ENCODE results near the gene JADE2.

The JADE2 gene

DNA sequence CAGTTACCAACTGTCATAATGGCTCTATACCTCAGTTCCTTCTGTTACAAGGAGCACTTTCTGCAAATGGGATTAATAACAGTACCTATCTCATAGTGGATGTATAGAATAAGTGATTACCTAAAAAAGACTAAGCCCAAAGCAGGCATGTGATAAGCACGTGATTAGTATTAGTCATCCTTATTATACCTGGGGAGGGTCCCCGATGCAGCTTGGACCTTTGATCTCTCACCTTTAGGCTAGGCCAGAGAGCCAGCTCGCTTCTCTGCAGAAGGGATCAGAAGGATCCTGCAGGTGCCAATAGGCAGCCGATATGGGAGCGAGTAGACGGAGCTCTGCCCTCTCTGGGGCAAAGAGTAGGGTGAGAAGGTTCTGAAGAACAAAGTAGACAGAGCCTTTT, 4.0 kb downstream of the JADE2 start:
- DNase-seq (ENCODE audit: low read depth in 2 of 2), result no peak

DNA sequence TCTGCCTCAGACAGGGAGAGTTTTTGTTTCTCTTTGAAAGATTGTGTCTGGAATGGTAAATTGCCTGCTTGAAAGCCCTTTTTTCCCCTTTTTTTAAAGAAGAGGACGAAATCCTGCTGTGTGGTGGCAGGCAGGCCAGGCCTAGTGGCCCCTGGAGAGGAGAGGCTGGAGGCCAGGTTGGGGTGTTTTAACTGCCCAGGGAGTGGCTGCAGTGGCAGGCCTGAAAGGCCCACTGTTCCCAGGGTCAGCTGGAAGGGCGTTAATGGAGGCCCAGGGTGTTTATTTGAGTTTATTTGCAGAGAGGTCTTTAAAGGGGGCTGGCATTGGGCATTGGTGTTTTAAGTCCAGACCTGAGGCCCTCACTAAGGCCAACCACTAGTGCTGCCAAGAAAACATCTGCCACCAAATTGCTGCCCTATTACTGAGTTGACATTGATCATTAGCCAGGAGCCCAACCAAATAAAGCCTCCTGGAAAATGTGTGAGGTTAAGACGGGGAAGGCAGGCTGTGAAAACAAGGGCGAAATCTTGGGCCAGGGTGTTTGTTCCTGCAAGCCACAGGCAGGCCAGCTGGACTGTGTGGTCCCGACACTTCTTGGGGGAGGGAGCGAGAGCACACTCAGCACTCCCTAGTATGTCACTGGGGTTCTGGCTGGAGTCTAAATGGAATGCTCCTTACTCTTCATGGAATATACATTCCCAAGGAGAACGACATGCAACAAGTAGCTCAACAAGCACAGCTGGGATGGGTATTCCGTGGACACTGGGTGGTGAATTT, 5.0 kb downstream of the JADE2 start:
- no peak for DNase-seq (ENCODE audit: low read depth in 2 of 2)

DNA sequence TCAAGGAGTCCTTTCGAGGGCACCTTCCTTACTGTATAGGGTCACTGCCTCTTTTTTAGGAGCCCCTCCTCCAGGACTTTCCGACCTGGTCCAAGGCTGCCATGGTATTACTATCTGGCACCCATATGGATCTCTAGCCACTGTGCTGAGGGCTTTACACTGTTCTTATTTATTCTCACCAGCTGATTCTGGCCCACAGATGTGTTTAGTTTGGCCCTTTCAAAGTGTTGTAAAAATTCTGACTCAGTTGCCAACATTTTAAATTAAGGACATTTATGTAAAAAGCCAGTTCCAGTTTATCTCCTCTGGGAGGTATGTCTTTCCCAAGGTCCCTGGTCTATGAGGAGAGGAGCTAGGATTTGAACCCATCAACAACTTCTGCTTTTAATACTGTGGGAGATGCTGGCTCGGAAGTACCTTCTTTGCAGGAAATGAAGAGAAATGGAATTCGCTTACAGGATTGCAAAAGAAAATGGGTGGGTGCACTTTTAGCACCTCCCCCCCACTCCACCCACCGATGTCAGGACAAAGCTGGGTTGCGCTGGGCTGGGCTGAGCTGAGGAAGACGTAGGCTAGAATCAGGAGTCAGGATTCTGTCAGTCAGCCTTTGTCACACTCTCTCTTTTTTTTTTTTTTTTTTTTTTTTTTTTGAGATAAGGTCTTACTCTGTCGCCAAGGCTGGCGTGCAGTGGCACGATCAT, 7.8 kb downstream of the JADE2 start:
- no peak for DNase-seq (ENCODE audit: low read depth in 2 of 2)

DNA sequence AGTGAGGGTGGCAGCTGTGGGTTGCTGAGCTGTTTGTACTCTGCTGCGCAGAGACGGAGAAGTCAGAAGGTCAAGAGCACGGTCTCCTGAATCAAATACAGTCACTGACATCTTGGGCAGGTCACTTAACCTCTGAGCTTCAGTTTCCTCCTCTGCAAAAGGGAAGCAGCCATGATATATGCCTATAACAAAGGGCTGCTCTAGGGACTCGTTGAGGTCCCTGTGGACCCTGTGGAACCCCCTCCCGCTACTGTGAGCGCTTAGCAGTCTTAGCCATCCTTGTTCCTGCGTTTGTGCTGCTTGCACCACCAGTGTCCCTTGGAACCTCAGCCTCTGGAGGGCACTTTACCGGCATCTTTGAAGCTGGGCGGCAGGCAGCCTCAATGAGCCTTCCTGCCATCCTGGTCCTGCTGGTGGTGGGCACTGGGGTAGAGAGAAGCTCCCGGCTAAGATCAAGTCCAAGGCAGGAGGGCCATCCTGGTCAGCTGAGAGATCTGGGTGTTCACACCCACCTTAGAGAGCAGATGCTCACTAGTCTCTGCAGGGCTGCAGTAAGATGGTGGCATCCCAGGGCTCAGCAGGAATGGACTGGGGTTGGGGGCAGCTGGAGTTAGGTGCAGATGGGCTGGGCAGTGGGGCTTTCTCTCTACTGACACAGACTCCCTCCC, 8.7 kb downstream of the JADE2 start:
- DNase-seq (ENCODE audit: low read depth in 2 of 2), result no peak

DNA sequence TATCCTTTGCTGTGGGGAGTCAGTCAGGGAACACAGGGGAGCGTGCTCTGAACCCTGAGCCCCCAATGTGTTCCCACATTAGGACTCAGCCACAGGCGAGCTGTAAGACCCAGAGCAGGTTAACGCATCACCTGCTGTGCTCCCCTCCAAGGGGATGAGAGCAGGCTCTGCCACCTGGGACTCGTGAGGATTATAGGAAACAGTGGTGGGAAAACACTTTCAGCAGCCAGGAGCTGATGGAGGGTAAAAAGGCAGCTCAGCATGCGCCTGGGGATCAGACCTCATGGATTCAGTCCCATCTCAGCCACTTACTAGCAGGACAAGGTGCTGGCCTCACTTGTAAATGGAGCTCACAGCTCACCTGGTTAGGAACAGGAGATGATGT, 9.2 kb downstream of the JADE2 start:
- no peak for DNase-seq (ENCODE audit: low read depth in 2 of 2)

DNA sequence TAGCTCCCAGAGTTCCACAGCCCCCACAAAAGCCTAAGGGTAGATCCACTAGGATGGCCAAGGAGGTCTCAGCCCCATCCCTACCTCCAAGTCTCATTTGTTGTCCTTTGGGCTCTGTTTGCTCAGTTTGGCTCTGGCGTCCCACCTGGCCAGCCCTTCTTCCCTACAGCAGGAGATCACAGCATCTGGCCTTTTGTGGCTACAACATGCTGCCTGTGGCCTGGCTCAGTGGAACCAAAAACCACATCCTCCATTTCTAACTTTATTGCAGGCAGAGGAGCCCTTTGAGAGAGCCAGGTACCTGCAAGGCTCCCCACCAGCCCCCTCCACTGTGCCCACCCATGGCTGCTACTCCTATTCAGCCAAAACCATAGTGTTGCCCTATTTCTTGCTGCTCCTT, 11.4 kb downstream of the JADE2 start:
- no peak for DNase-seq (ENCODE audit: low read depth in 2 of 2)

DNA sequence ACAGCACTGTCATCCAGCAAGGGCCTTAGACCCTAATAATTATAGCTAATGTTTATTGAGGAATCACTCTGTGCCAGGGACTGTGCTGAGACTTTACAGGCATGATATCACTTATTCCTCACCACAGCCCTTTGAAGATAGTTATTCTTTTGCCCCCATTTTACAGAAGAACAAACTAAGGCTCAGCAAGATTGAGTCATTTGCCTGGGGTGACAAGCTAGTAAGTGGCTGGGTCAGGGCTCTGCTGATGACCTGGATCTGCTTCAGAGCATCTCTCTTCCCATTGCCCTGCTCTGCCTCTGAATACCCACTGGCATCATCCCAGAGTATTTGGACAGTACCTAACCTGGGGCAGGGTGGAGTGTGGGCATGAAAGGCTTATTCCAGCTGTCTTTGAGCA, 11.8 kb downstream of the JADE2 start:
- no peak for DNase-seq (ENCODE audit: low read depth in 2 of 2)

DNA sequence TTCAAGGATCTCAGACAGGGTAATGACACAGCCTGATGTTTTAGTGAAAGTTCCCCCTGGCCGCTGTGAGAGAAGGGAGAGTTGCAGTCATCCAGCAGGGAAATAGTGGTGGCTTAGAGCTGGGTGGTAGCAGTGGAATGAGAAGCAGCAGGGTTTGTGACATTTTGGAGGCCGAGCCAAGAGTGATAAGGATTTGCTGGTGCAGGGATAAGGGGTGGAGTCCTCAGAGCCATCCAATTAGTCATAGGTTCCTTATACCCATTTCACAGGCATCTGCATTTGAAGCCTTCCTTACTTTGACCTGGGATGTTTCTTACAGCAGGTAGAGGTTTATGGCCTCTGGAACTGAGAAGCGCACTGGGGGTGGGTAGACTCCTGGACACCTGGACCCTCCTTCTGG, 12.8 kb downstream of the JADE2 start:
- DNase-seq (ENCODE audit: low read depth in 2 of 2), result no peak

DNA sequence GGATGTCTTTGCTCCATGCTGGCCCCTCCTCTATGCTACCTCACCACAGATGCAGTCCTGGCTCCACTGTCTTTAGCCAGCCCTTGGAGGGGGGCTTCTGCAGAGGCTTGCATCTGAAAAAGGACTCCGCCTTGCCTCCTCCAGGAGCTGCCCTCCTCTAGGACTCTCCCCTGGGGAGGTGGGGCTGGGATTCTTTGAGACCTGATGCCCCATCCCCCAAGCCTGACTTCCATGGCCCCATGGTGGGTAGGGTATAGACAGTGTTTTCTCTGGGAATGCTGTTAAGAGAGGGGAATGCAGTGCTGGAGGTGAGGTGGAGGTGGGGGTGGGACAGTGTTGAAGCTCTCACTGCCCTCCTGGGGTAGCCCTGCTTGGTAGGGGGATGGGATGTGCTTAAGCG, 14.3 kb downstream of the JADE2 start:
- no peak for DNase-seq (ENCODE audit: low read depth in 2 of 2)

DNA sequence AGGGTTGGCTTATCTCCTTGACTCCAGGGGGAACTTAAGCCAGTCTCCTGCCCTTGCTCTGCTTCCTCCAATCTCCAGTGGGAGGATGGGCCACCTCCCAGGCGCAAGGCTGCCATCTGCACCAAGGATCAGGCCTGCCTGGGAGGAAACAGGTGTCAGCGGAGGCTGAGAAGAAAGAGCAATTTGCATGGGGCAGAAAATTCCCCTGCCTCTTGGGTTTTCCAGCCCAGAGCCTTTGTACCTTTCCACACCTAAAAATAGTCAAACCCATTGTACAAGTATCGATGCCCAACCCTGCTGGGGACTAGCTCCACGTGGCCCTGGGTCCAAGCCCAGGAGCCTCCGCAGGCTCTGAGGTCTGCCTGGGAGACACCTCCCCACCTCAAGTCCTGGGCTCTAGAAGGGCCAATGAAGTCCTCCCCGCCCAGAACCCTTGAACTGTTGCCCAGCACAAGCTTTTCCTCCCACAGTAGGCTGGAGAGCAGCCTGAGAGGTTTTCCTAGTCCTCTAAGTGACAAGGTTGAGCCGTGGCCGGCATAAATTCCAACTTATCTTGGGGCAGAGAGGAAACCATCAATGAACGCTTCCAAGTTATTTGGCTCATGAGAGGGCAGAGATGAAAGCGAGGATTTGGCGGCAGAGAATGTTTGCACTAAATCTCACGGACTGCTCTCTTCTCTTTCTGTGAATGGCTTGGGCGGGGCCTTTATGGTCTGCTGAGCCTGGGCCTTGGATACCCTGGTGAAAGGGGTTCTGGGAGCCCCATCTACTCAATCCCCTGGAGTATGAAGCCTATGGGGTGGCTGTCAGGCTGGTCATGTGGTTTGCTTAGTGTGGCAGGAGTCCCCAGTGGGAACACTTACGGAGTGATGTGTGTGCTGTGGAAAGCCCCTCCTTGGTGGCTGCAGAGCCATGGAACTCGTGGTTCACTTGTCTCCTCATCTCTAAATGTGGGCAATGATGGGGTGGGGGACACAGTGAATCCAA, 15.6 kb downstream of the JADE2 start:
- DNase-seq (ENCODE audit: low read depth in 2 of 2), result no peak

DNA sequence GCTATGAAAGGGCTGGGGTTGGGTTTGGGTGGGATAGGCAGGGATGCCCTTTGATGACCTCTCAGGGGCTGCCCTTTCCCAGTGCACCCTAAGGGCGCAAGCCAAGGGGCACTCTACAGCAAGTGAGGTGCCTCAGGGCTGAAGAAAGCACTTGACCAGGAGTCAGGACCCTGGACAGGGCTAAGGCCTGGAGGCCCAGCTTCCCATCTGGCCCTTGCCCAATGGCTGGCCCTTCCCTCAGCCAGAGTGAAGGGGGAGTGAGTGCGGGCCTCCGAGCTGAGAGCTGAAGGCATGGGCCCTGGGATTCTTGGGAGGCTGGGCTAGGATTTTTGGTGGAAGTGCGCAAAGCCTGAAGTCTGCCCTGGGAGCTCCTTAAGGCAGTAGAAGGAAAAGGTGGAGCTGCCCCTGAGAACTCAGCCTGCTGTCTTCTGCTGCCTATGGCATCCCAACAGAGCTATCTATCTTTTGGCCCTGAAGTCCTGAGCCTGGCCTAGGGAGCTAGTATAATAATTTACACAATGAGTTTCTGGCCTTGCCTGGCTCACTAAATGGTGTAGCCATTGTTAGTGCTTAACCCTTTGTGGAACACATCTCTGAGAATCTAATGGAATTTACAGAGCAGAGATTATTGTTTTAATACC, 16.4 kb downstream of the JADE2 start:
- DNase-seq (ENCODE audit: low read depth in 2 of 2), result no peak

DNA sequence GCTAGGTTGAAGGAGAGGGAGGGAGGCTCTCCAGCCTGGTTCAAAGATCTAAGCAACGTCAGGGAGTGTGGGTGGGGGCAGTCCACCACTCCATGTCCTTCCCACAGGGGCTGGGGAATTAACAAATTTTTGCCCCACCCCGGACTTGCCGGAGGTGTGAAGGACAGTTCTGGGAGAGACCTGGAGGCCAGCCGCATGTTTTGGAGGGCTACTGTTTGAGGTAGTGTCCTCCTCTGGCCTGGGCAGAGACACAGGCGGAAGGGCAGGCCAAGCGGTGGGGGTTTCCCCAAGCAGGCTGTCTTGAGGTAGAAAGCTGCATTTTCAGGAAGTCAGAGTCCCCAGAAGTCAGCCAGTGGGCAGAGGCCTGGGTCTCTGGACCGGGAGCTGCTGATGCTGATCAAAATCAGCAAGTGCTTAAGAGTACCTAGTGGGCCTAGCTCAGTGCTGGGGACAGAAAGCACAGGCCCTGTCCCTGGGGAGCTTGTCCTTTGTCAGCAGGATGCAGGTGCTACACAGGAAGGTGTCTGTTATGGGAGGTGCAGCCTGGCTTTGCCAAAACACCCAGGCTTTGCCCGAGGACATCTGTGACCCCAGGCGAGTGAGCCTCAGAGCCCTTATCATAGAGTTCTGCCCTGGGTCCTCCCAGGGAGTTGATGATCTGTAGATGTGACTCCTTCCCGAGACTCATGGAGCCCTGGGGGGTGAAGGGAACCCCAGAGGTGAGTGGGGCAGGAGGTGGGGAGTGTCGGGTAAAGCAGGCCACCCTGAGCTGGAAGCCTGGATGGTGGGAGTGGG, 18.5 kb downstream of the JADE2 start:
- no peak for DNase-seq (ENCODE audit: low read depth in 2 of 2)

DNA sequence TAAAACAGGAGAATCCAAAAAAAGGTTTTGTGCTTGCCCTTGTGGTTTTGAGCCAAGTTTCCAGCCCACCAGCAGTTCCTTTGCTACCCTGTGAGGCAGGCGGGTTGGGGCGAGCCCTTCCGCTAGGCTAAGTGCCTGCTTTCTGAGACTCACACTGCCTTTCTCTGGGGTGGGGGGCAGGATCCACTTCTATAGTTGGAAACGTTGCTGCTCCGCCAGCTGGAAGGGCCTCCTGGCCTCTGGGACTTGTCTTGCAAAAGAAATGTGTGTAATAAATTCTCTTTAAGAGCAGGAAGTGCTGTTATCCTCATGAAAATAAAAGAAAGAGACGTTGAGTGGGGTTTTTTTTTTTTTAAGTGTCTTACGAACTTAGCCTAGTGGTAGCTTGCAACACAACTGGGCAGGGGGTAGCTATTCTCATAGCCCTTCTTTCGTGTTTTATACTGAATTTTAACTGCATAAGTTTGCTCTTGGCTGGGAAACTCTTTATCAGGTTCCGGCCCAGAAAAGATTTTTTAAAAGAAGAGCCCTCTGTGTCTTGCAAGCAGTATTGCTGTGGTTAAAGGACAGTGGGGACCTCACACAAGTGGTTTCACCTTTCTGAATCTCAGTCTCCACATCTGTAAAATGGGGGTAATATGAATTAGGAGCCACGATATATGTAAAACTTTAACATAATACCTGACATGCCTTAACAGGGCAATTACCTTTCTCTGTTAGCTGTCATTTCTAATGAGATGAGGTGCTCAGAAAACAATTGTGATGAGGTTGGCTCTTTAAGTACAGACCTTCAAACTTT, 19.8 kb downstream of the JADE2 start:
- DNase-seq (ENCODE audit: low read depth in 2 of 2), result no peak

DNA sequence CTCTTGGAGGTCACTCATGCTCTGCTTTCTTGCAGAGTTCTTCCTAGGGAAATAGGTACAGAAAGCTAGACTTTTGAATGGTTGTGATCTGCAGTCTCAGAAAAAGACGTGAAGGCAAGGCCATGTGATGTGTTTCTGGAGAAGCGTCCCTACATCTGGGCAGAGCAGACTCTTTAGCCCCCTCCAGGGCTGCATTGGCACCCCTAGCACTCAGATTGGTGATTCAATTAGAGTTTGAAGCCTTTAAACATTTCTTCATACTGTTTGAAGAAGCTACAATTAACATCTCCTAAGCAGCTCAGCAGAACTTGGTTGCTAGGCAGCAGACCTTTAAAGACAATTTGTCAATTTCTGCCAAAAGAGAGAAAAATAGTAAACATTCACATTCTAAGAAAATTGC, 21.6 kb downstream of the JADE2 start:
- no peak for DNase-seq (ENCODE audit: low read depth in 2 of 2)

DNA sequence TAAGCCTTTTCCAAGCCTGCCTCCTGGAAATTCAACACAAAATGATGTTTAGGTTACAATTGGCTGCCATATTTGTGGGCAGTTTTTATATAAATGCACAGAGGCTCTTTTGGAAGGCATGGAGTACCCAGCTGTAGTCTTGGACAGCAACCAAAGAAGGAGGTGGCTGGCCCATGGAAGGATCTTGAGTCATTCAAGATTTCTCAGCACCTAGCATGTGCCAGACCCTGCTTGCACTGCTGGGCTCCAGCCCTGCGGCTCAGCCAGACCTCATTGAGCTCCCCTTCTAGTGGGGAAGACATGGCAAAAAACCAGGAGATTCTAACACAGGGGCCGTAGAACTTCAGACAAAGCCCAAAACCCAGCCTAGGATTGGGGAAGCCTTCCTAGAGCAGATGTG, 22.1 kb downstream of the JADE2 start:
- no peak for DNase-seq (ENCODE audit: low read depth in 2 of 2)

DNA sequence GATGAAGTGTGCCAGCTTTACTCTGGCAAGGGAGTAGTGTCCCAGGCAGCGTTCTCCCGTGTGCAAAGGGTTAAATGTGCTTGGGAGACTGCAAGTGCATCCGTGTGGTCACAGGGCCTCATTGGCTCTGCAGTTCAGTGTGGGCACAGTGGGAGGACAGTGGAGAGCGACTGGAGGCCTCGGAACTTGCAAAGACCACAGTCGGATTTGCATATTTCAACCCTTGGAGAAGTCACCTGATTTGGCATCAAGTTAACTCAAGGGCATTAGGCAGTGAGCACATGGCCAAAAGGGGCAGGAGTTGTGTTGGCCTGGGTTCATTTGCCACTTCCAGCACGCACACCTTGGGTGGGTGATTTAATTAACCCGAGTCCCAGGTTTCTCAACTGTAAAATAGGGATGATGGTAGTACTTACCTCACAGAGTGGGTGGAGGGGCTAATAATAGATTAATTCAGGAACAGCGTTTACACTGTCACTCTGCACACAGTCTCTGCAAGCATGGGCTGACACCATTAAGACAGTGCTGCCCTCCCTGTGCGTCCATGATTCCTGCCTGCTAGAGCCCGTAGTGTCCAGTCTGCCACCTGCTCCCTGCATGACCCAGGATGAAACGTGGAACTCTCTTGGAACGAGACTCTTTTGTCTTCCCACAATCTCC, 22.7 kb downstream of the JADE2 start:
- no peak for DNase-seq (ENCODE audit: low read depth in 2 of 2)

DNA sequence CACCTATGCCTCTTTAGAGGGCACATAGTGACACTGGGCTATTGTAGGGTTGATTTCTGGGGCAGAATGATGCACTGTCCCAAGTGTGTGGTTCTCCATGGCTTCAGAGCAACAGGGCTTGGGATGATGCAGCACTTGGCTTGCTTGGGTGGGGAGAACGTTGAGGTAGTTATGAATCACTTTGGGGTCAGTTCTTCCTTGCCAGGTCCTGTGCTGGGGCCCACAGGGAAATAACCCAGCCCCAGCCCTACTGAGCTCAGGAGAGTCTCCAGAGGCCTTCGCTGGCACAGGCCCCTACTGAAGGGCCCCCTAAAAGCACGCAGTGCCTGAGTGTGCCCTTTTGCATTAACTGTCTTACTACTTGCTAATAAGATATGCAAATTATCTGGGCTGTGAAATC, 24.2 kb downstream of the JADE2 start:
- DNase-seq (ENCODE audit: low read depth in 2 of 2), result no peak

DNA sequence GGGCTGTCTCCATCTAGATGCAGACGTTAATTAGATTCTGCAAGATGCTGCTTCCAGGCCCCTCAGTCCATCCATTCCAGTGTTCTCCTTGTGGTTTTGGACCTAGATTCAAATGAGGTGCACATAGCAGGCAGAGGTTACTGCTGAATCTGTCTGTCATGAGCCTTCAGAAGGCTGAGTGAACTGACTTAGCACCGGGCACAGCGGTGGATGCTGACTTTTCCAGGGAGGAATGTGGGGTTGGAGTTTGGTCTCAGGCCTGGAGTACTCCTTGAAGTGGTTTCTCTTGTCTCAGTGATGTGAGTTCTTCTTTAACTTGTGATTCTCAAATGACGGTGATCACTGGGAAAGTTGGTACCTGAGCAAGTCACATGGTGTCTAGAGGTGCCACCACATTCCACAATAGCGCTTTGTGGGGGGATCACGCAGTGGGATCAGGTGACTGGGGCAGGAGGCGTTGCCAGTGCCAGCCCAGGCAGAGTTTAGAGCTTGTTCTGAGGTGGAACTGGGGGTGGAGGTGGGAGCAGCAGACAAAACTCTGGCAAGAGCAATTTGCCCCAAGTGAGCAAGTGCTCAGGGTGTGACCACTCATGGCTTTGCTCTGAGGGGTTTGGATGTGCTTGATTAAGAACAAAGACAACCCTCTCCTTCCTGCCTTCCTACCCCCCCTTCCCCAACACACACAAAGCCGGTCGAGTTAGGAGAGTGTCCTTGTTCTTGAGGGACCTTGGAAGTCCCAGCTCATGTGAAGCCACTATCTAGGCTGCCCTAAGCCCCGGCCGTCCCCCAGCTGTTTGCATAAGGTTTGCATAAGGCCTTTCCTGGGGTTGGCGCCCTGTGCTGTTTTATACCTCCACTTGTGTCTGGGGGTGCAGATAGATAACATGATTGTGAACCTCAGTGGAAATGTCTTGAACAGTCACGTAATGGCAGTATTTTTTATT, 25.1 kb downstream of the JADE2 start:
- no peak for DNase-seq (ENCODE audit: low read depth in 2 of 2)

Data from fibroblast of skin of left biceps (primary cell).